CD4-positive, alpha-beta T cell (primary cell): ENCODE data around the gene MAP3K19. TPM values are rescaled to one million over a fixed set of nuclear protein-coding genes. Genes with fewer than 3 reads are reported as not detected.
"Not testable (repeated sequence)": the region's sequence is repeated elsewhere in the genome, so short reads cannot be mapped to it uniquely, and the experiment has no call there.

Source experiments
- ATAC-seq: fragments of 200-7000 bp; cut with Tn5 transposase; one replicate; pipeline ENCODE4 v1.10.0; 2022; ENCODE audit warnings: mild to moderate bottlenecking; ENCODE audit not compliant: poor library complexity
- CTCF ChIA-PET: fragments of 350-600 bp; sonication (Branson Sonifier 250); formaldehyde crosslinking; loops from one replicate; lab custom pipeline; 2021; ENCODE audit warnings: antibody characterized with exemption, inconsistent platforms; lab: Charles Lee
- POLR2A ChIA-PET: fragments of 350-600 bp; sonication (Branson Sonifier 250); formaldehyde crosslinking; loops from one replicate; lab custom pipeline; 2021; ENCODE audit warnings: antibody characterized with exemption, inconsistent platforms; lab: Charles Lee
- DNase-seq, 14 experiments: peaks; one replicate each; pipeline ENCODE4 v3.0.0-alpha.2; 2013 to 2020; ENCODE audit warnings: mixed read lengths in 2 of 14
- H3K27ac ChIP-seq, 2 donors: one replicate each; pipeline versions ENCODE4 v1.5.1 to v1.7.0; 2013; ENCODE audit warnings: low read length in 2 of 2, low read depth in 1 of 2, mild to moderate bottlenecking in 1 of 2
- H3K27me3 ChIP-seq, 2 experiments: 1 replicate in 1 of 2; 2 replicates in 1 of 2; pipeline versions ENCODE4 v1.6.1 to v1.7.0; 2013; ENCODE audit warnings: low read length in 2 of 2, control low read depth in 1 of 2, mild to moderate bottlenecking in 1 of 2, moderate library complexity in 1 of 2; ENCODE audit not compliant: insufficient read depth in 2 of 2, control insufficient read depth in 1 of 2
- H3K36me3 ChIP-seq: one replicate; pipeline ENCODE4 v1.6.1; 2013; ENCODE audit warnings: low read length, control low read depth; ENCODE audit not compliant: insufficient read depth
- H3K4me1 ChIP-seq: one replicate; pipeline ENCODE4 v1.6.1; 2013; ENCODE audit warnings: low read length, control low read depth; ENCODE audit not compliant: insufficient read depth
- H3K4me3 ChIP-seq: one replicate; pipeline ENCODE4 v1.5.1; 2013; ENCODE audit warnings: mild to moderate bottlenecking, low read length, moderate library complexity
- H3K9me3 ChIP-seq, 2 experiments: 1 replicate in 1 of 2; 2 replicates in 1 of 2; pipeline versions ENCODE4 v1.6.1 to v1.7.0; 2013; ENCODE audit warnings: low read length in 2 of 2, mild to moderate bottlenecking in 2 of 2, control low read depth in 1 of 2, moderate library complexity in 1 of 2; ENCODE audit not compliant: control insufficient read depth in 1 of 2, insufficient read depth in 1 of 2
- H3K27ac Mint-ChIP-seq: one replicate; pipeline ENCODE4 v1.8.0; 2020; ENCODE audit warnings: mixed read lengths
- H3K27me3 Mint-ChIP-seq: one replicate; pipeline ENCODE4 v1.8.0; 2021; ENCODE audit warnings: mixed read lengths
- H3K36me3 Mint-ChIP-seq: one replicate; pipeline ENCODE4 v1.8.0; 2021; ENCODE audit warnings: low read depth, mixed read lengths
- H3K4me1 Mint-ChIP-seq: one replicate; pipeline ENCODE4 v1.8.0; 2021; ENCODE audit warnings: low read depth, mixed read lengths
- H3K4me3 Mint-ChIP-seq: one replicate; pipeline ENCODE4 v1.8.0; 2020; ENCODE audit warnings: mild to moderate bottlenecking, mixed read lengths
- H3K9me3 Mint-ChIP-seq: one replicate; pipeline ENCODE4 v1.8.0; 2020; ENCODE audit warnings: mixed read lengths
- CTCF ChIP-seq: fragments of 200-600 bp; IDR thresholded peaks from one replicate; pipeline ENCODE4 v1.8.0; 2022; ENCODE audit warnings: antibody characterized with exemption, mild to moderate bottlenecking
- intact Hi-C, 2 experiments: fragments of 100-400 bp; cut with DNase I in 1 of 2; cut with micrococcal nuclease in 1 of 2; formaldehyde crosslinking; loops; one replicate each; pipeline versions ENCODE4 v1.15.1 to v1.9.0; 2023 to 2025; cut with DNase I, micrococcal nuclease
- total RNA-seq, 174 experiments: library from RNA in 2 of 174; stranded (reverse) in 2 of 174; gene quantifications; one replicate each; pipeline ENCODE4 v1.2.3 and lab custom pipeline; 2021 to 2026

MAP3K19 gene
- total RNA-seq, 2 experiments from 2014 or later: not detected

DNA sequence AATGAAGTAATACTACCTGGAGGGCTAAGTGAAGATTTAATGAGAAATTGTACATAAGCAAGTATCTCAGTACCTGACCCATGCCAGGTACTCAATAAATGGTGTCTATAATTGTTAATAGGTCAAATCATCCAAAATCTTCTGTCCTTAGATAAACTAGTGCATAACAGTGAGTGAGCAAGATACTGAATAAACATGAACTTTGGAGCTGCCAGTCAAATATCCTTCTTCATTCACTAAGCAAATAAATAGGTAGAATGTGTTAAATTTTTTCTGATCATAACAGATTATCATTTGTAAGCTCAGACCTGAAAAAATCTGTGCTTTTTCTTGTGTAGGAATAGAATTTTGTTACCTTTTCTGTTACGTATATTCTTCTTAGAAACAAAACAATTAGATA, 44.4 kb upstream of the MAP3K19 start:
- peaks cover 0 to 4% of the 10 kb centered on the region in 2 experiments for H3K9me3 ChIP-seq
- H3K27ac Mint-ChIP-seq: no peak overlapping the region
- no peaks in the 10 kb centered on the region for H3K27me3 ChIP-seq
- H3K27me3 Mint-ChIP-seq: no peaks in the 10 kb centered on the region
- peaks cover 27% of the 10 kb centered on the region for H3K4me1 Mint-ChIP-seq
- H3K4me1 ChIP-seq: no peaks in the 10 kb centered on the region
- no peak for TF ChIP-seq CTCF
- H3K36me3 Mint-ChIP-seq: peaks cover 90% of the 10 kb centered on the region
- no peak overlapping the region for H3K4me3 ChIP-seq
- no peak overlapping the region for H3K27ac ChIP-seq
- no peak for ATAC-seq
- intact Hi-C loops: no loop called here
- CTCF ChIA-PET: interaction anchor here (0.6 to 1.2 kb wide), 2 partner anchors 9 to 42 kb away, joined by 3 read pairs; no protein-coding TSS in a partner anchor
- POLR2A ChIA-PET: no interaction called here
- H3K4me3 Mint-ChIP-seq: no peak overlapping the region
- H3K36me3 ChIP-seq: peaks cover 42% of the 10 kb centered on the region
- DNase-seq: no peak
- no peaks in the 10 kb centered on the region for H3K9me3 Mint-ChIP-seq

DNA sequence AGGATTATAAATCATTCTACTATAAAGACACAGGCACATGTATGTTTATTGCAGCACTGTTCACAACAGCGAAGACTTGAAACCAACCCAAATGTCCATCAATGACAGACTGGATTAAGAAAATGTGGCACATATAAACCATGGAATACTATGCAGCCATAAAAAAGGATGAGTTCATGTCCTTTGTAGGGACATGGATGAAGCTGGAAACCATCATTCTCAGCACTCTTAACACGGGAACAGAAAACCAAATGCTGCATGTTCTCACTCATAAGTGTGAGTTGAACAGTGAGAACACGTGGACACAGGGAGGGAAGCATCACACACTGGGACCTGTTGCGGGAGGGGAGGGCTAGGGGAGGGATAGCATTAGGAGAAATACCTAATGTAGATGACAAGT, 42.4 kb upstream of the MAP3K19 start:
- H3K27me3 ChIP-seq, H3K4me3 Mint-ChIP-seq, H3K27ac ChIP-seq, CTCF ChIA-PET, POLR2A ChIA-PET, H3K27me3 Mint-ChIP-seq, H3K4me1 ChIP-seq, H3K9me3 ChIP-seq, H3K9me3 Mint-ChIP-seq, H3K4me3 ChIP-seq, ATAC-seq, DNase-seq, H3K27ac Mint-ChIP-seq, intact Hi-C loops: not testable (repeated sequence)
- H3K4me1 Mint-ChIP-seq: peaks cover 35% of the 10 kb centered on the region
- H3K36me3 Mint-ChIP-seq: peaks cover 87% of the 10 kb centered on the region
- peaks cover 30% of the 10 kb centered on the region for H3K36me3 ChIP-seq

DNA sequence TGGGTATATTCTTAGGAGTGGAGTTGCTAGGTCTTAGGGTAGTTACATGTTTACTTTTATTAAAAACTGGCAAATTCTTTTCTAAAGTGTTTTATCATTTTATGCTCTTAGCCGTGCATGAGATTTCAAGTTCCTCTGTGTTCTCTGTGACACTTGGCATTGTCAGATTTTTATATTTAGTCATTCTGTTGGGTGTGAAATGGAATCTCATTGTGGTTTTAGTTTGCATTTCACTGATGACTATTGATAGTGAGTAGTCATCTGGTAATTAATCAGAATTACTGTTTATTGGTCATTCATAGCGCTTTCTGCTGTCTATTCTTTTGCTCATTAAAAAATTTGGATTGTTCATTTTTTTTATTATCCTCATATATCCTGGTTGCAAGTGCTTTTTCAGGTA, 39.0 kb upstream of the MAP3K19 start:
- Mint-ChIP-seq H3K27me3 (no peaks in the 10 kb centered on the region), H3K4me3 (no peak overlapping the region), H3K36me3 (peaks cover 83% of the 10 kb centered on the region), H3K27ac (peak overlapping the region; percentile 43), H3K9me3 (no peaks in the 10 kb centered on the region), H3K4me1 (peaks cover 38% of the 10 kb centered on the region)
- Histone ChIP-seq H3K36me3 (peaks cover 22% of the 10 kb centered on the region), H3K27me3 (no peaks in the 10 kb centered on the region), H3K4me1 (no peaks in the 10 kb centered on the region), H3K9me3 (peaks cover 0 to 8% of the 10 kb centered on the region in 2 experiments), H3K27ac (no peak overlapping the region), H3K4me3 (no peak overlapping the region)
- ATAC-seq (no peak), DNase-seq (no peak)
- intact Hi-C loops: no loop called here
- POLR2A ChIA-PET: no interaction called here
- no peak for TF ChIP-seq CTCF
- CTCF ChIA-PET: interaction anchor here (0.7 to 1.3 kb wide), 2 partner anchors 623 to 996 kb away, joined by 3 to 4 read pairs; no protein-coding TSS in a partner anchor

- no peak overlapping the region for H3K4me3 ChIP-seq
- no peak overlapping the region for H3K27ac ChIP-seq
- no peaks in the 10 kb centered on the region for H3K4me1 ChIP-seq
- no peaks in the 10 kb centered on the region for H3K27me3 Mint-ChIP-seq
- H3K36me3 ChIP-seq: peaks cover 15% of the 10 kb centered on the region
- H3K27me3 ChIP-seq: no peaks in the 10 kb centered on the region
- CTCF ChIA-PET: no interaction called here
- no peak overlapping the region for H3K4me3 Mint-ChIP-seq
- POLR2A ChIA-PET: no interaction called here
- ATAC-seq (no peak), DNase-seq (no peak)
- no peaks in the 10 kb centered on the region for H3K9me3 Mint-ChIP-seq
- no peak for TF ChIP-seq CTCF
- peaks cover 38% of the 10 kb centered on the region for H3K4me1 Mint-ChIP-seq
- H3K9me3 ChIP-seq: peaks cover 0 to 4% of the 10 kb centered on the region in 2 experiments
- intact Hi-C loops: no loop called here
- no peak overlapping the region for H3K27ac Mint-ChIP-seq
- H3K36me3 Mint-ChIP-seq: peaks cover 80% of the 10 kb centered on the region
Measured at GRCh38 chr2:135078417-135078816, 31.2 kb upstream of the MAP3K19 start.
